IPS-18a (cell line): Measurements from ENCODE around the gene TEAD1.

ENCODE experiments used
- H3K27ac ChIP-seq: one replicate; pipeline ENCODE4 v1.5.1; 2013; ENCODE audit warnings: low read length
- H3K27me3 ChIP-seq: one replicate; pipeline ENCODE4 v1.6.1; 2013; ENCODE audit warnings: mild to moderate bottlenecking, low read length; ENCODE audit not compliant: control insufficient read depth, insufficient read depth
- H3K36me3 ChIP-seq: one replicate; pipeline ENCODE4 v1.6.1; 2013; ENCODE audit warnings: low read depth, low read length; ENCODE audit not compliant: control insufficient read depth
- H3K4me1 ChIP-seq: one replicate; pipeline ENCODE4 v1.6.1; 2013; ENCODE audit warnings: low read depth, low read length; ENCODE audit not compliant: control insufficient read depth
- H3K4me3 ChIP-seq: one replicate; pipeline ENCODE4 v1.5.1; 2013; ENCODE audit warnings: low read length
- H3K9ac ChIP-seq: one replicate; pipeline ENCODE4 v1.6.1; 2013; ENCODE audit warnings: mild to moderate bottlenecking, low read length, moderate library complexity
- H3K9me3 ChIP-seq: one replicate; pipeline ENCODE4 v1.6.1; 2013; ENCODE audit warnings: low read depth, low read length; ENCODE audit not compliant: control insufficient read depth

TEAD1 gene

GRCh38 chr11:12951376-12951775 lies 277.2 kb downstream of the TEAD1 start:
- H3K4me3 ChIP-seq = no peak overlapping the region
- H3K9me3 ChIP-seq = no peaks in the 10 kb centered on the region
- no peak overlapping the region for H3K27ac ChIP-seq
- H3K36me3 ChIP-seq = no peaks in the 10 kb centered on the region
- no peaks in the 10 kb centered on the region for H3K4me1 ChIP-seq
- no peak overlapping the region for H3K9ac ChIP-seq
- H3K27me3 ChIP-seq = no peaks in the 10 kb centered on the region

GRCh38 chr11:12952094-12952493 lies 277.9 kb downstream of the TEAD1 start:
- no peaks in the 10 kb centered on the region for H3K4me1 ChIP-seq

GRCh38 chr11:12958986-12959385 lies 284.8 kb downstream of the TEAD1 start:
- no peak overlapping the region for H3K27ac ChIP-seq
- no peaks in the 10 kb centered on the region for H3K36me3 ChIP-seq
- no peaks in the 10 kb centered on the region for H3K27me3 ChIP-seq
- H3K9ac ChIP-seq = no peak overlapping the region
- H3K9me3 ChIP-seq = no peaks in the 10 kb centered on the region
- H3K4me3 ChIP-seq = no peak overlapping the region
- H3K4me1 ChIP-seq = no peaks in the 10 kb centered on the region

More at GRCh38 chr11:12952094-12952493, 277.9 kb downstream of the TEAD1 start:
- Histone ChIP-seq H3K27ac (no peak overlapping the region), H3K9ac (no peak overlapping the region), H3K4me3 (no peak overlapping the region), H3K36me3 (no peaks in the 10 kb centered on the region), H3K9me3 (no peaks in the 10 kb centered on the region), H3K27me3 (no peaks in the 10 kb centered on the region)

GRCh38 chr11:12961615-12962014 lies 287.4 kb downstream of the TEAD1 start:
- Histone ChIP-seq H3K36me3 (no peaks in the 10 kb centered on the region), H3K4me1 (no peaks in the 10 kb centered on the region), H3K4me3 (no peak overlapping the region), H3K9me3 (no peaks in the 10 kb centered on the region), H3K27ac (no peak overlapping the region), H3K27me3 (no peaks in the 10 kb centered on the region), H3K9ac (no peak overlapping the region)

DNA sequence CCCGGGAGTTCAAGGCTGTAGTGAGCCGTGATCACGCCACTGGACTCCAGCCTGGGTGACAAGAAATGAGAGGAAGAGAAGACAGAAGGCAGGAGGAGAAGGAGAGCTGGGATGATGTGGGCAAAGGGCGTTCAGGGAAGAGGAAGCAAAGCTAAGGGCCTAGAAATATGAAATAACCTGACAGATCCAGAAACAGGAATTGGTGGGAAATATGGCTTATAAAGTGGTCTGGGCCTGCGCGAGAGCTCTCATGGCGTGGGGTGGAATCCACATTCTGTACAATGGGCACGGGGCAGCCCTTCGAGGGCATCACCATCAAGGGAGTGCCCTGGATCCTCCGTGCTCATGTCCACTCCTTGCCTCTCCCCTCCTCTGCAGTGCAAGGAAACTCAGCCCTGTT lies 288.1 kb downstream of the TEAD1 start:
- no peaks in the 10 kb centered on the region for H3K27me3 ChIP-seq
- H3K9me3 ChIP-seq = no peaks in the 10 kb centered on the region
- H3K9ac ChIP-seq = no peak overlapping the region
- no peaks in the 10 kb centered on the region for H3K4me1 ChIP-seq
- no peaks in the 10 kb centered on the region for H3K36me3 ChIP-seq
- H3K4me3 ChIP-seq = no peak overlapping the region
- no peak overlapping the region for H3K27ac ChIP-seq

GRCh38 chr11:12963051-12963450 lies 288.8 kb downstream of the TEAD1 start:
- Histone ChIP-seq H3K27ac (no peak overlapping the region), H3K27me3 (no peaks in the 10 kb centered on the region), H3K4me3 (no peak overlapping the region), H3K4me1 (no peaks in the 10 kb centered on the region), H3K9ac (no peak overlapping the region), H3K36me3 (no peaks in the 10 kb centered on the region), H3K9me3 (no peaks in the 10 kb centered on the region)

DNA sequence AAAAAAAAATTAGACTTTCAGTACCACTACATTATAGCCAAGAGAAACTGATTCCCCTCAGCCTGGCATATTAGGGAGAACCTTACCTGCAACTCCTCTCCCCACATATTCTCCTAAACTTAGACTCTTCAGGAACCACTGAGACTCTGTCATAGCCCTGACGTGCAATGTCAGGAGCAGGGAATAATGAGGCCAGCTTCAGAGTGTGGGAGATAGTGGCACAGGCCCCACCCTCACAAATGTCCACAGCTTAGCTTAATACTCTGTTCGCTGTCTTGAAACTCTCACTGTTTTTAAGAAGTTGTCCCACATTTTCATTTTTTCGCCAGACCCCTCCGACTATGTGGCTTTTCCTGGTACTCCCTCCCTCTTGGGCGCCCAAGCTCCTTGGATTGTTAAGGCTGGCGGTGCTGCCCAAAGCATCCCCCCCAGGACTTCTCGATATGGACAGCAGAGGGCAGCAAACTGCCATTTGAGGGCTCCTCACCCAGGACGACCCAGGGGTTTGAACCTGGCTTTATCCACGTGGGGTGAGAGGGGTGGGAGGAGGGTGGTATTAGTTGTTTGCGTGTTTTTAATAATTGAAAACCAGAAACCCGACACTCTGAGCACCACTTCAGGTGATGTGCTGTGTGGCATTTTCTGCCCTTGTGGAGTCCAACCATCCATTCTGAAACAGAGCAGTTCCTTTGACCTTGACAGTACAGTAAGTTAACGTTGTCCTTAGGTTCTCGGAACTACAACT lies 289.7 kb downstream of the TEAD1 start:
- Histone ChIP-seq H3K9me3 (no peaks in the 10 kb centered on the region), H3K9ac (no peak overlapping the region), H3K4me3 (no peak overlapping the region), H3K4me1 (no peaks in the 10 kb centered on the region), H3K27me3 (no peaks in the 10 kb centered on the region), H3K36me3 (no peaks in the 10 kb centered on the region), H3K27ac (no peak overlapping the region)

GRCh38 chr11:12964650-12965049 lies 290.4 kb downstream of the TEAD1 start:
- Histone ChIP-seq H3K4me1 (no peaks in the 10 kb centered on the region), H3K27ac (no peak overlapping the region), H3K9ac (no peak overlapping the region), H3K27me3 (no peaks in the 10 kb centered on the region), H3K9me3 (no peaks in the 10 kb centered on the region), H3K36me3 (no peaks in the 10 kb centered on the region), H3K4me3 (no peak overlapping the region)

- H3K9ac ChIP-seq = no peak overlapping the region
- no peak overlapping the region for H3K27ac ChIP-seq
- H3K4me3 ChIP-seq = no peak overlapping the region
- no peaks in the 10 kb centered on the region for H3K27me3 ChIP-seq
- no peaks in the 10 kb centered on the region for H3K36me3 ChIP-seq
- H3K4me1 ChIP-seq = no peaks in the 10 kb centered on the region
- H3K9me3 ChIP-seq = no peaks in the 10 kb centered on the region
Observed at GRCh38 chr11:12966002-12966401, 291.8 kb downstream of the TEAD1 start.

DNA sequence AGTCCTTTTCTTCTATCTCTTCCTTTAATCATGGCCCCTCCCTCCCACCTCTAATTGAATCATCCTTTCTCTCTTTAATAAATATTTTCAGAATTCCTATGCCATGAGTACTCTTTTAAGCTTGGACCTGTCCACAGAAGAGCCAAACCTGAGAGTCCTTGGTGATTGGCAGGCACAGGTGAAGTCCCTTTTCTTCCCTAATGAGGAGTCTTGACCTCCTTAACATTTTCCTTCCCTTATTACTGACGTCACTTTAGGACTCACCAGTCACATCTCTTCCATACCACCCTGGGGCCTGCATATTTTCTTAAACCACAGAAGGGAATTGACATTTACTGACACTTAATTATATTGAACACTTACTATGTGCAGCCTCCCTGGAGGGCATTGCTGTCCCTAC lies 293.9 kb downstream of the TEAD1 start:
- no peaks in the 10 kb centered on the region for H3K4me1 ChIP-seq
- H3K27ac ChIP-seq = no peak overlapping the region
- no peak overlapping the region for H3K9ac ChIP-seq
- no peak overlapping the region for H3K4me3 ChIP-seq
- no peaks in the 10 kb centered on the region for H3K36me3 ChIP-seq
- H3K9me3 ChIP-seq = no peaks in the 10 kb centered on the region
- H3K27me3 ChIP-seq = no peaks in the 10 kb centered on the region

DNA sequence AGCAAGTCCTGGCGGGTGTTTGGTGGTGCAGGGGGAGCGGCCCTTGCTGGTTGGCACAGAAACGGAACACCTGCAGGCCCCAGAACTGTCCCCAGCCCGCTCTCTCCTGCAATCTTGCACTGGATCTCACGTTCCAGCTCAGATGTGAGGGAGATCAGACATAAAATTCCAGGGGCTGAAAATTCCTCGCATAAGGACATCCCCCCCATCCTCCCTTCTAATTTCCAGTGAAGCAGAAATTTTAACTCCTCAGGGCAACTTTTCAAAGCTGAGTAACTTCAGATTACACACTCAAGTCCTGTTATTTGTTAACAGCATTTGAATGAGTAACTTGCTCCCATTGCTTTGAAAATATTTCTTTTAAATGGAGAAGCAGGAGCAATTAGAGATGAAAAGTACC lies 294.6 kb downstream of the TEAD1 start:
- no peaks in the 10 kb centered on the region for H3K9me3 ChIP-seq
- no peak overlapping the region for H3K27ac ChIP-seq
- H3K9ac ChIP-seq = no peak overlapping the region
- H3K4me1 ChIP-seq = no peaks in the 10 kb centered on the region
- no peak overlapping the region for H3K4me3 ChIP-seq
- H3K27me3 ChIP-seq = no peaks in the 10 kb centered on the region
- H3K36me3 ChIP-seq = no peaks in the 10 kb centered on the region

- no peak overlapping the region for H3K9ac ChIP-seq
- no peaks in the 10 kb centered on the region for H3K9me3 ChIP-seq
- H3K27ac ChIP-seq = no peak overlapping the region
- H3K36me3 ChIP-seq = no peaks in the 10 kb centered on the region
- H3K4me3 ChIP-seq = no peak overlapping the region
- no peaks in the 10 kb centered on the region for H3K4me1 ChIP-seq
- H3K27me3 ChIP-seq = no peaks in the 10 kb centered on the region
Observed at GRCh38 chr11:12971955-12972354, 297.7 kb downstream of the TEAD1 start.
